Fibroblast of the aortic adventitia (primary cell): ENCODE results near the gene PPP5C. TPM values are rescaled to one million over a fixed set of nuclear protein-coding genes. Genes with fewer than 3 reads are reported as not detected.

Source experiments
- DNase-seq: peaks from one replicate; pipeline ENCODE4 v3.0.0-alpha.2; 2010; ENCODE audit warnings: low read depth
- H3K4me3 ChIP-seq: 2 replicates; pipeline ENCODE4 v1.5.1; 2011; ENCODE audit warnings: low read depth, mild to moderate bottlenecking, control low read depth, low read length, moderate library complexity
- CTCF ChIP-seq: IDR thresholded peaks from 2 replicates; pipeline ENCODE4 v1.5.1; 2011; ENCODE audit warnings: mild to moderate bottlenecking, low read length, control low read depth, inconsistent platforms; ENCODE audit not compliant: insufficient read depth
- total RNA-seq: library from RNA; depleted of rRNA; stranded (reverse); fragments of >200 nt; gene quantifications from 2 replicates; pipeline ENCODE4 v1.2.3, GENCODE V29; 2012; ENCODE audit warnings: low replicate concordance

PPP5C gene
- total RNA-seq, 1 donor = 52.4 TPM

- no peak for DNase-seq
- no peak for TF ChIP-seq CTCF
- H3K4me3 ChIP-seq = no peak overlapping the region
These were observed 16.5 kb upstream of the PPP5C start for GRCh38 chr19:46330319-46330918.

GRCh38 chr19:46337487-46337886, 9.4 kb upstream of the PPP5C start:
- no peak for DNase-seq
- TF ChIP-seq CTCF = no peak
- no peak overlapping the region for H3K4me3 ChIP-seq

GRCh38 chr19:46339446-46339845, 7.4 kb upstream of the PPP5C start:
- no peak overlapping the region for H3K4me3 ChIP-seq
- DNase-seq = no peak
- no peak for TF ChIP-seq CTCF

- no peak for TF ChIP-seq CTCF
- DNase-seq = no peak
- H3K4me3 ChIP-seq = no peak overlapping the region
These were observed 6.7 kb upstream of the PPP5C start for GRCh38 chr19:46340051-46340659.

- no peak overlapping the region for H3K4me3 ChIP-seq
- no peak for DNase-seq
- no peak for TF ChIP-seq CTCF
These were observed 5.0 kb upstream of the PPP5C start for GRCh38 chr19:46341937-46342336.

- no peak overlapping the region for H3K4me3 ChIP-seq
- DNase-seq = no peak
- TF ChIP-seq CTCF = no peak
These were observed 2.5 kb upstream of the PPP5C start for GRCh38 chr19:46344363-46344762.

- no peak overlapping the region for H3K4me3 ChIP-seq
- no peak for TF ChIP-seq CTCF
- no peak for DNase-seq
These were observed 1.7 kb upstream of the PPP5C start for GRCh38 chr19:46345157-46345556.
